GM23338 (cell line): ENCODE results near the gene FEN1. TPM values are rescaled to one million over a fixed set of nuclear protein-coding genes. Genes with fewer than 3 reads are reported as not detected.

Experiments used
- ATAC-seq: fragments of 200-7000 bp; cut with Tn5 transposase; 3 replicates; pipeline ENCODE4 v1.9.1; 2020
- DNase-seq: peaks from one replicate; pipeline ENCODE4 v3.0.0-alpha.2; 2015; ENCODE audit warnings: low spot score
- H2AFZ ChIP-seq: fragments of 200-600 bp; sonication (generic); 2 replicates; pipeline ENCODE4 v1.8.0; 2016; ENCODE audit warnings: antibody characterized with exemption, mild to moderate bottlenecking, moderate library complexity
- H3F3A ChIP-seq: fragments of 200-600 bp; sonication (generic); replicated peaks from 2 replicates; pipeline ENCODE4 v1.8.0; 2017; ENCODE audit warnings: antibody characterized with exemption, mixed run types, low read depth
- H3K27ac ChIP-seq: fragments of 200-600 bp; sonication (generic); 2 replicates; pipeline ENCODE4 v1.6.1; 2016; ENCODE audit warnings: low read depth
- H3K27me3 ChIP-seq: fragments of 200-600 bp; sonication (generic); 2 replicates; pipeline ENCODE4 v1.8.0; 2016; ENCODE audit warnings: mild to moderate bottlenecking, mixed run types, moderate library complexity; ENCODE audit not compliant: insufficient read depth
- H3K36me3 ChIP-seq: fragments of 200-600 bp; sonication (generic); 2 replicates; pipeline ENCODE4 v1.8.0; 2016; ENCODE audit warnings: mild to moderate bottlenecking; ENCODE audit not compliant: insufficient read depth
- H3K4me1 ChIP-seq: fragments of 200-600 bp; sonication (generic); 2 replicates; pipeline ENCODE4 v1.8.0; 2016; ENCODE audit warnings: mild to moderate bottlenecking, moderate library complexity; ENCODE audit not compliant: insufficient read depth
- H3K4me2 ChIP-seq: fragments of 200-600 bp; sonication (generic); 2 replicates; pipeline ENCODE4 v1.7.1; 2017; ENCODE audit warnings: mixed run types
- H3K4me3 ChIP-seq: fragments of 200-600 bp; sonication (generic); 2 replicates; pipeline ENCODE4 v1.6.1; 2016; ENCODE audit warnings: mixed run types
- H3K79me2 ChIP-seq: fragments of 200-600 bp; sonication (generic); replicated peaks from 2 replicates; pipeline ENCODE4 v1.8.0; 2017; ENCODE audit warnings: mild to moderate bottlenecking; ENCODE audit not compliant: insufficient read depth
- H3K9me2 ChIP-seq: fragments of 200-600 bp; sonication (generic); 2 replicates; pipeline ENCODE4 v1.8.0; 2017; ENCODE audit not compliant: insufficient read depth
- H4K20me1 ChIP-seq: fragments of 200-600 bp; sonication (generic); replicated peaks from 2 replicates; pipeline ENCODE4 v1.8.0; 2017; ENCODE audit warnings: mild to moderate bottlenecking; ENCODE audit not compliant: insufficient read depth
- H3K27ac Mint-ChIP-seq: 2 replicates; pipeline ENCODE4 v1.8.0; 2020; ENCODE audit warnings: inconsistent platforms, mild to moderate bottlenecking, moderate library complexity, mixed read lengths
- H3K27me3 Mint-ChIP-seq: 3 replicates; pipeline ENCODE4 v1.8.0; 2022; ENCODE audit warnings: low read depth, mild to moderate bottlenecking, moderate library complexity, mixed read lengths, inconsistent platforms; ENCODE audit not compliant: insufficient read depth, poor library complexity
- H3K36me3 Mint-ChIP-seq: 3 replicates; pipeline ENCODE4 v1.8.0; 2021; ENCODE audit warnings: low read depth, mild to moderate bottlenecking, inconsistent platforms, moderate library complexity, mixed read lengths
- H3K4me1 Mint-ChIP-seq: 3 replicates; pipeline ENCODE4 v1.8.0; 2020; ENCODE audit warnings: mild to moderate bottlenecking, inconsistent platforms, mixed read lengths
- H3K4me3 Mint-ChIP-seq: 3 replicates; pipeline ENCODE4 v1.8.0; 2021; ENCODE audit warnings: moderate library complexity, mild to moderate bottlenecking, inconsistent platforms, mixed read lengths
- H3K9me3 Mint-ChIP-seq: 3 replicates; pipeline ENCODE4 v1.8.0; 2020; ENCODE audit warnings: moderate library complexity, mild to moderate bottlenecking, inconsistent platforms, mixed read lengths
- CREB1 ChIP-seq: fragments of 250-450 bp; sonication (Bioruptor Pico); IDR thresholded peaks from 2 replicates; pipeline ENCODE4 v1.5.0; 2020; ENCODE audit warnings: low read depth, mild to moderate bottlenecking, moderate library complexity
- EZH2 ChIP-seq: fragments of 200-600 bp; sonication (generic); IDR thresholded peaks from one replicate; pipeline ENCODE4 v1.8.0; 2017; ENCODE audit warnings: antibody characterized with exemption, mild to moderate bottlenecking, low read depth; ENCODE audit not compliant: unreplicated experiment
- JUNB ChIP-seq: IDR thresholded peaks from one replicate; pipeline ENCODE4 v1.6.1; 2016; ENCODE audit warnings: antibody characterized with exemption; ENCODE audit not compliant: unreplicated experiment
- REST ChIP-seq: IDR thresholded peaks from one replicate; pipeline ENCODE4 v1.6.1; 2018; ENCODE audit warnings: antibody characterized with exemption; ENCODE audit not compliant: unreplicated experiment
- ZNF331 ChIP-seq: fragments of 250-450 bp; sonication (Bioruptor Pico); IDR thresholded peaks from 2 replicates; pipeline ENCODE4 v1.5.0; 2020; ENCODE audit warnings: low read depth, mild to moderate bottlenecking, moderate library complexity
- ZNF462 ChIP-seq: fragments of 250-450 bp; sonication (Bioruptor Pico); IDR thresholded peaks from 2 replicates; pipeline ENCODE4 v1.5.0; 2020; ENCODE audit warnings: mild to moderate bottlenecking, moderate library complexity
- polyA plus RNA-seq: library from polyadenylated mRNA; unstranded; fragments of >200 nt; fragmentation: Nextera tagmentation; extraction: Ambion mirVana; gene quantifications from 2 replicates; pipeline ENCODE4 v1.2.1, GENCODE V29; 2016
- total RNA-seq: library from RNA; depleted of rRNA; stranded (reverse); fragments of >200 nt; shearing (Covaris generic); gene quantifications from 2 replicates; pipeline ENCODE4 v1.2.3, GENCODE V29; 2014

FEN1 gene
- total and polyA plus RNA-seq, 2 experiments from 2014 or later = 85.1 to 89.0 TPM

- TF ChIP-seq ZNF462 (no peak), JUNB (no peak), ZNF331 (CRISPR knock-in tag) (no peak), EZH2 (no peak)
Observed at GRCh38 chr11:61778920-61779650, 13.6 kb upstream of the FEN1 start (continued).

- H2AFZ ChIP-seq = no peak overlapping the region
- Mint-ChIP-seq H3K27me3 (peaks cover 18% of the 10 kb centered on the region), H3K36me3 (peaks cover 5% of the 10 kb centered on the region; the same call in 2 of the 3 replicates), H3K4me1 (peaks cover 17% of the 10 kb centered on the region), H3K4me3 (no peak overlapping the region), H3K9me3 (0 out of 3 replicates have a peak, but pooled peaks cover 3% of the 10 kb centered on the region), H3K27ac (no peak overlapping the region)
- 0 out of 2 replicates have a peak, but pooled peaks cover 2% of the 10 kb centered on the region for H3F3A ChIP-seq
- no peak for DNase-seq
- no peak overlapping the region for H3K4me3 ChIP-seq
- no peaks in the 10 kb centered on the region for H3K27me3 ChIP-seq
- no peak overlapping the region for H3K4me2 ChIP-seq
- H3K9me2 ChIP-seq = no peaks in the 10 kb centered on the region
- no peaks in the 10 kb centered on the region for H3K79me2 ChIP-seq
- no peaks in the 10 kb centered on the region; the same call in 1 of the 2 replicates for H4K20me1 ChIP-seq
- H3K36me3 ChIP-seq = no peaks in the 10 kb centered on the region
- no peak for ATAC-seq
- no peak overlapping the region for H3K27ac ChIP-seq
- no peaks in the 10 kb centered on the region; the same call in 1 of the 2 replicates for H3K4me1 ChIP-seq
- no peak for TF ChIP-seq REST
- no peak for TF ChIP-seq CREB1 (CRISPR knock-in tag)
- TF ChIP-seq JUNB = no peak
Observed at GRCh38 chr11:61779666-61780525, 12.8 kb upstream of the FEN1 start.
